Epidermal melanocyte (primary cell): Measurements from ENCODE around the gene TRPV6.

Source experiments
- DNase-seq: peaks from one replicate; pipeline ENCODE4 v3.0.0; 2011; ENCODE audit warnings: low spot score; ENCODE audit not compliant: insufficient read length

The TRPV6 gene

GRCh38 chr7:142908921-142909890 lies 23.7 kb upstream of the TRPV6 start:
- no peak for DNase-seq

DNA sequence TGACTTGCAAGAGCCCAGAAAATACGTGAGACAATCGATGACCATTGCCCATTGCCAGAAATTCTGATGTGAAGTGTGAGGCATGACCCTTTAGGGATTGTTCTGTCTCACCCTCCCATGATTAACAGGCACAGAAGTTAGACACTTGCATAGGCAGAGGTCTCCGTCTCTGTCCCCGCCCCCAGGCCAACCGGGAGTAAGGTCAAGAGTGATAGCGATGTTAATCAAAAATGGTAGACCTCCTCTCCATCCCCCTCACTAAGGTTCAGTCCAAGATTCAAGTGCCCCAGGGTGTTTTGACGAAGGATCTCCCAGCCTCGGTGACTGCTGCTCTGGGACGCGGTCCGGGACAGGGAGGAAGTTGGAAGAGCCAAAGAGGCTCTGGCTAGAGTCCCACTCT lies 22.7 kb upstream of the TRPV6 start:
- no peak for DNase-seq

DNA sequence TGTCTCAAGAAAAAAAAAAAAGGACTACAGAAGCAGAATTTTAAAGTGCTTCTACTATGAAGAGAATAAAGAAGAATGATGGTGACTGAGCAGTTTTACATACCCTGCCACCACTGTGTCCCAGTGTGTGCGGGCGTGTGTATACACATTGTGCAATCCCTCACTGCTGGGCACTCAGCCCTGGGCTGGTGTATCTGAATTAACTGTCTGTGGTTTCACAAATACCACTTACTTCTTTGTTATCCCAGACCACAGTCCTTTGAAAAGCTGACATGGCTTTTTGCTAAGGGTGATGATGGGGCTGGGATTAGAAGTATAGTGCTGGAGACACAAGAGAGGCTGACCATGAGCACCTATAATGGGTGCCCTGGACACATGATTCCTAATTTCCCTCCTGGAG lies 21.1 kb upstream of the TRPV6 start:
- DNase-seq: no peak

- DNase-seq: no peak
Measured at GRCh38 chr7:142905759-142906158, 20.2 kb upstream of the TRPV6 start.

DNA sequence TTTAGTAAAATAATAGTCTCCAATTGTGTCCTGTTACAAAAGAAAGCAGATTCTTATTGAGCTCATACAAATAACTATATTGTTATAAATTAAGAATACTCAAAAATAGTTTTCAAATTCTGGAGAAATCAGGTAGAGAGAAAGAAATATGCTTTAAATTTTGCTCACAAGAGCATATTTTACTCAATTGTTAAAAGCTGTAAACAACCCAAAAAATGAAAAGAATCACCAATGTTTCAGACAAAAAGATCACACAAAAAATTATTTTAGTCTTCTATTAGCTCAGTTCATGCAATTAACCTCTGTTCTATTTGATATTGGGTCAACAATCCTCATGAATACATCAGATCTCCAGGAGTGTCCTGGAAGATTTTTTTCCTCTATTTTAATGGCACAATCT lies 18.6 kb upstream of the TRPV6 start:
- DNase-seq: no peak

DNA sequence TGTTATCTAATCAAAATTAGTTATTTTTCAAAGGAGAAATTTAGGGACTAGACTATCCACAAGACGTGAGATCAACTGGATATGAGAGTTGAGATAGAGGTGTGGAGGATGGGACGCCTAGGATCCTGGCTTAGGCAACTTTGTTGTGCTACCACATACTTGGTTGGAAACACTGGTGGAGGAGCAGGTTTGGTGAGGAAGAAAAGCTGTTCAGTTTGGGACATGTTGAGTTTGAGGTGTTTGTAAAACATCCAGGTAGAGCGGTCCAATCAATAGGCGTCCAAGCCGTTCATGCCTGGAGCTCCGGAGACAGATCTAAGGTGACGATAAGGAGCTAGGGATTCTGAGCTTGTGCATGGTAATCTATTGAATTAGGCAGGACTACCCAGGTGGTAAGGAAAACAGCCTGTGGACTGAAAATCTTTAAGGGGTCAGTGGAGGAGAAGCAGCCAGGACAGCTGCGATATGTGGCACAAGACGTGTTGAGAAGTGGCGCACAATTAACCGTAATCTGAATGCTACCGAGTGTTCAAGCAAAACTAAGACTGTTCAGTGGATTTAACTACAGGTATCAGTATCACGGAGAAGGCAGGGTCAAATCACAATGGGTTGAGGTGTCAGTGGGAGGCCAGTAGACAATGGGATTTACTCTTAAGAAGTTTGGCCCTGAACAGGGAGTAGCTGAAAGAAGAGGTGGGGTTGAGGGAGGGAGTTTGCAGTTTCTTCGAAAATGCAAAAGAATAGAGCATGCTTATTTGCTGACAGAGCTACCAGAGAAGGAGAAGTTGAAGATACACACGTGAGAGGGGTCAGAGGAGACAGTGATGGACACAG lies 16.1 kb upstream of the TRPV6 start:
- DNase-seq: no peak

DNA sequence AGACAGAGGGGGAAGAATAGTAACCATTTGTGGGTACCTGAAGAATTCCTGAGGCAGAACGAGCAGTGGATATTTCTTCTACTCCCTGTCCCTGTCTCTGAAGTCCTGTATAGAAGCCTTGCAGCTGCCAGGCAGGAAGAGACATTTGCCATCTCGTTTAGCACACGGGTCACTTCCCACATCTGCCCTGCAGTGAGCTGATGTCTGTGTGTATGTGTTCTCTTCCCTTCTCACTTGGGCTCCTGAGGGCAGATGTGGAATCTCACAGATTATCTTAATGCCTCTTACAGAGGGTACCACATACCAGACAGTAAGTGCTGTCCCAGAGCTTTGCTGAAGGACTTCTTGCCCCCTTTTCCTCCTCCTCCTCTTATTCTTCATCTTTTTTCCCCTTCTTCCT lies 14.1 kb upstream of the TRPV6 start:
- no peak for DNase-seq

GRCh38 chr7:142898377-142899170 lies 13.0 kb upstream of the TRPV6 start:
- DNase-seq: no peak

DNA sequence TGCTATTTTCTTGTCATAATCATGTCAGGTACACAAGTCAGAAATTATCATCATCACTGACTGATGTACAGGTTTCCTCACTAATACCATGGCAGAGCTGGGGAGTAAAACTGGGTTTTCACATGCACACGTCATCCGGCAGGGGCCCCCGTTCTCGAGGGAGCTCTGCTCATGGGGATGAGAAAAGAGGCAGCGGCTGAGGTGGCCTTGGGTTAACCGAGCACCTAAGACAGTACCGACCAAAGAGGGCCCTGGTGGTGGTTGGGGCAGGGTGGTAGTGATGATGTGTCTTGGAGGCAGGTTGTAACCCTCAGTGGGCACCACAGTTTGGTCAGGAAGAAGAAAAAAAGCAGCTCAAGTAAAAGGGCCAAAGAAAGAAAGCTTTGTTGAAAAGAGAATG lies 12.1 kb upstream of the TRPV6 start:
- DNase-seq: no peak

GRCh38 chr7:142896741-142897379 lies 11.3 kb upstream of the TRPV6 start:
- no peak for DNase-seq

- no peak for DNase-seq
Measured at GRCh38 chr7:142896151-142896550, 10.6 kb upstream of the TRPV6 start.

- no peak for DNase-seq
Measured at GRCh38 chr7:142894985-142895593, 9.5 kb upstream of the TRPV6 start.

DNA sequence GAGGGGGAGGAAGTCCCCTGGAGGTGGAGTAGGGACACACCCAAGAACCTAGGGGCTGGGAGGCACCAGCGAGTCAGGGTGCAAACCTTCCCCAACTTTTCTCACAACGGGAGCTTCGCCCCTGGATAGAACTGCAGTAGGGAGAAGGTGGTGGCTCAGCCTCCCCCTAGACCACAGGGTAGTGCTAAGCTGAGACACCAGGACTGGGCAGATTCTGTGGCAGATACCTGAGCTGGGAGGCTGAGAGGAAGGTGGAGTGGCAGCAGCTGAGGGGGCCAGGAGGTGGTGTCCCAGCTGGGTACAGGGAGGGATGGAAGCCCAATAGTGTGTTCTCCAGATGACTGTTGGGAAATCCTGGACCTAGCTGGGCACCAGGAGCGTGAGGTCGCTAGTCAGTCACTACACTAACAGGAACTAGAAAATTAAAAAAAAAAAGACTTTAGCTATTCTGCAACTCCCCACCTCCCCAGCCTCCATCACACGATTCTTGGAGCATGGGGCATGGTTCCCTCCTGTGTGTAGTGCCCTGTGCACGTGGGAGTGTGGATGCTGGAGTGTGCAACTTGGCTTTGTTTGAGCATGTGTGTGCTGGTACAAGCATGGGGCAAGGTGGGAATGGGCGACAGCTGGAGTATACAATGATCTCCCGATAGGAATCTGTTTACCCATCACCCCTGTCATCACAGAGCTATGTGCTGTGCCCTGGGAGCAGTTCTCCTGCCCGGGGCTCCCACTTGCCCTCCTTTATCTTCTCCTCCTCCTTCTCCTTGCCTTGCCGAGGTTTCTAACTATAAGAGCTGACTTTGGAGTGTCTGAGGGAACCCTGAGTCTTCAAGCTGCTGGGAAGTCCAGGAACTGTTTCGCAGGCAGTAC lies 8.8 kb upstream of the TRPV6 start:
- no peak for DNase-seq

DNA sequence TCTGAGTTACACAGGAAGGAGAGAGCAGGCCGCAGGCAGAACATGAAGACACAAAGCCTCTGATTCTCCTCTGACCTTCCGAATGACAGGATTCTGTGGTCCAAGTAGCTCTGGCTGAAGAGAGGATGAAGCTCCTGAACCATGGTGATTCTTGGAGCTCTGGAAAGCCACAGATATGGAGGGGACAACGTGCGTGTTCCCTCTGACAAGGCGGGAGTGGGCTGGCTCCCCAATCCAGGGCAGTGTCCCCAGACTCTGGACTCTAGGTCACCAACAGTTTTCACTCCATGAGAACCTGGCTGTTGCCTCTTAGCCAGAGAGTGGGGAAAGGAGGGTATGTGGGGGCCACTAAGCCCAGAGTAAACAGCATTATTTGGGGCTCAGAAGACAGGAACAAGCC lies 7.4 kb upstream of the TRPV6 start:
- no peak for DNase-seq

DNA sequence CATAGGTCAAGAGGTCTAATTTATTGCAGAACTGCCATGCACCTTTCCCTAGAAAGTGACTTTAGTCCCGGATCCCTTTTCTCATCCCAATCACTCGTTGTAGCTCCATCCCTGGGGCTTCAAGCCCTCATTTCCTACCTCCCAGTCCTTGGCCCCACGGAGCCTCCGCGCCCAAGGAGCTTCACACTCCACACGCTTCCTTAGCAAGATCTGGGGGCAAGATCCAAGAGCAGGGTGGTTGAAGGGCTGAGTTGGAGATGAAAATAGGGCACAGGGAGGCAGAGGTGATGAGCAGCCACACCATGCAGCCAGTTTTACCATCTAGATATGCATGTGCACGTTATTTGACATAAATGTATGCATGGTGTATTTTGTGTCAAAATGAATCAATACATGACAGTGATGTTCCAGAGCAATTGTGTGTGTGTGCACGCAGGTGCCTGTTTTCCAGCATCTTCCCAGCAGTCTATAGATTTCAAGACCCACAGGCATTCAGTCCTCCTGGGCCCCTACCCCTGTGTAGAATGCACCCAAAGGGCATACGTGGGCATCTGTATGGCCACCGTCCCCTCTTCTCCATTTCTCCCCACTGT lies 6.0 kb upstream of the TRPV6 start:
- DNase-seq: no peak

DNA sequence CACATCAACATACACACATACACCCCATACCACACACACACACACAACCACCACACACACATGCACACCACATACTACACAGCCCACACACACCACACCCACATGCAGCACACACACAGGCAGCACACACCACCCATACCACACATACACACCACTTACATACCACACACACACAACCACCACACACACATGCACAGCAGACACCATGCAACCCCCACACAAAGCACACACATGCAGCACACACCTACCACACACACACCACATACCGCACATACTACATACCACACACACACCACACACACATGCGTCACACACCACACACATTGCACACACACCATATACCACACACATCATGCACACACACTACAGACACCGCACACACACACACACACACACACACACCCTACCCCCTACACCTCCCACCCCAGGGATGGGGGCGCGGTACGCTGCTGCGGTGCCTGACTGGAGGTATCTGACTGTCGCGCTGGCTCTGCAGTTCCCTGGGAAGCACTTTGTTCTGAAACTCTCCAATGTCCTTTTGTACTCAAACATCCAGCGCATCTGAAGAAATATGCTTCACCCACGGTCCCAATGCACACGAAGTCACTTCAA lies 5.4 kb upstream of the TRPV6 start:
- no peak for DNase-seq

- DNase-seq: no peak
Measured at GRCh38 chr7:142889816-142890215, 4.3 kb upstream of the TRPV6 start.

- no peak for DNase-seq
Measured at GRCh38 chr7:142887282-142888015, 1.9 kb upstream of the TRPV6 start.
